IMR-90 (cell line): ENCODE measurements around the gene CLBA1.

Experiments used
- BHLHE40 ChIP-seq: fragments of 150-350 bp; IDR thresholded peaks from 2 replicates; pipeline ENCODE4 v1.6.1; 2016; ENCODE audit warnings: mild to moderate bottlenecking, low read depth, low read length
- MAZ ChIP-seq: IDR thresholded peaks from 2 replicates; pipeline ENCODE4 v1.6.1; 2012; ENCODE audit warnings: low read depth, mild to moderate bottlenecking, low read length, improper control_type of control experiment, moderate library complexity, borderline replicate concordance
- POLR2A ChIP-seq: IDR thresholded peaks from 2 replicates; pipeline ENCODE4 v1.6.1; 2012; ENCODE audit warnings: mild to moderate bottlenecking, low read depth, low read length
- TF ChIP-seq, protein P1 (sequence below): conservative IDR thresholded peaks from 2 replicates; pipeline ENCODE4 v1.5.1; 2012; ENCODE audit warnings: mild to moderate bottlenecking, low read depth, low read length, improper control_type of control experiment

- no peak for TF ChIP-seq MAZ
- TF ChIP-seq, protein P1, sequence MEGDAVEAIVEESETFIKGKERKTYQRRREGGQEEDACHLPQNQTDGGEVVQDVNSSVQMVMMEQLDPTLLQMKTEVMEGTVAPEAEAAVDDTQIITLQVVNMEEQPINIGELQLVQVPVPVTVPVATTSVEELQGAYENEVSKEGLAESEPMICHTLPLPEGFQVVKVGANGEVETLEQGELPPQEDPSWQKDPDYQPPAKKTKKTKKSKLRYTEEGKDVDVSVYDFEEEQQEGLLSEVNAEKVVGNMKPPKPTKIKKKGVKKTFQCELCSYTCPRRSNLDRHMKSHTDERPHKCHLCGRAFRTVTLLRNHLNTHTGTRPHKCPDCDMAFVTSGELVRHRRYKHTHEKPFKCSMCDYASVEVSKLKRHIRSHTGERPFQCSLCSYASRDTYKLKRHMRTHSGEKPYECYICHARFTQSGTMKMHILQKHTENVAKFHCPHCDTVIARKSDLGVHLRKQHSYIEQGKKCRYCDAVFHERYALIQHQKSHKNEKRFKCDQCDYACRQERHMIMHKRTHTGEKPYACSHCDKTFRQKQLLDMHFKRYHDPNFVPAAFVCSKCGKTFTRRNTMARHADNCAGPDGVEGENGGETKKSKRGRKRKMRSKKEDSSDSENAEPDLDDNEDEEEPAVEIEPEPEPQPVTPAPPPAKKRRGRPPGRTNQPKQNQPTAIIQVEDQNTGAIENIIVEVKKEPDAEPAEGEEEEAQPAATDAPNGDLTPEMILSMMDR, result no peak
- no peak for TF ChIP-seq POLR2A
- TF ChIP-seq BHLHE40, result no peak
Measured at GRCh38 chr14:104935955-104936354, 49.6 kb upstream of the CLBA1 start.
